Mesendoderm (in vitro differentiated cells): Measurements from ENCODE around the gene C22orf15.

Experiments used
- DNase-seq: peaks from one replicate; pipeline ENCODE4 v3.0.0; 2013
- H2AK5ac ChIP-seq: 2 replicates; pipeline ENCODE4 v1.6.1; 2013; ENCODE audit warnings: low read length, inconsistent platforms
- H2BK120ac ChIP-seq: 2 replicates; pipeline ENCODE4 v1.6.1; 2013; ENCODE audit warnings: low read depth, mild to moderate bottlenecking, low read length, moderate library complexity, mixed read lengths
- H2BK15ac ChIP-seq: replicated peaks from 2 replicates; pipeline ENCODE4 v1.6.1; 2013; ENCODE audit warnings: low read depth, mild to moderate bottlenecking, moderate library complexity
- H2BK5ac ChIP-seq: 2 replicates; pipeline ENCODE4 v1.6.1; 2013; ENCODE audit warnings: low read length, inconsistent platforms
- H3K18ac ChIP-seq: 2 replicates; pipeline ENCODE4 v1.6.1; 2013; ENCODE audit warnings: mild to moderate bottlenecking, low read length, mixed read lengths
- H3K23ac ChIP-seq: one replicate; pipeline ENCODE4 v1.6.1; 2013; ENCODE audit warnings: low read length
- H3K27ac ChIP-seq: 2 replicates; pipeline ENCODE4 v1.5.1; 2013; ENCODE audit warnings: low read depth, mild to moderate bottlenecking, inconsistent platforms, low read length, moderate library complexity
- H3K27me3 ChIP-seq: 2 replicates; pipeline ENCODE4 v1.6.1; 2013; ENCODE audit warnings: low read length, control low read depth, mild to moderate bottlenecking, inconsistent platforms; ENCODE audit not compliant: insufficient read depth, poor library complexity
- H3K36me3 ChIP-seq: 2 replicates; pipeline ENCODE4 v1.6.1; 2013; ENCODE audit warnings: low read length, inconsistent platforms; ENCODE audit not compliant: control insufficient read depth, insufficient read depth
- H3K4ac ChIP-seq: one replicate; pipeline ENCODE4 v1.6.1; 2013; ENCODE audit warnings: low read depth, mild to moderate bottlenecking, low read length, moderate library complexity
- H3K4me1 ChIP-seq: 2 replicates; pipeline ENCODE4 v1.6.1; 2013; ENCODE audit warnings: low read depth, low read length, inconsistent platforms; ENCODE audit not compliant: control insufficient read depth
- H3K4me2 ChIP-seq: 2 replicates; pipeline ENCODE4 v1.6.1; 2013; ENCODE audit warnings: low read length
- H3K4me3 ChIP-seq: 2 replicates; pipeline ENCODE4 v1.5.1; 2013; ENCODE audit warnings: mild to moderate bottlenecking, low read length
- H3K56ac ChIP-seq: one replicate; pipeline ENCODE4 v1.6.1; 2013; ENCODE audit warnings: low read length
- H3K79me1 ChIP-seq: 2 replicates; pipeline ENCODE4 v1.6.1; 2013; ENCODE audit warnings: low read length, inconsistent platforms
- H3K79me2 ChIP-seq: 2 replicates; pipeline ENCODE4 v1.6.1; 2013; ENCODE audit warnings: mild to moderate bottlenecking, low read length; ENCODE audit not compliant: control insufficient read depth, insufficient read depth
- H3K9ac ChIP-seq: 2 replicates; pipeline ENCODE4 v1.6.1; 2013; ENCODE audit warnings: low read length, inconsistent platforms
- H4K5ac ChIP-seq: one replicate; pipeline ENCODE4 v1.6.1; 2013; ENCODE audit warnings: low read length
- H4K8ac ChIP-seq: one replicate; pipeline ENCODE4 v1.6.1; 2013; ENCODE audit warnings: low read depth, mild to moderate bottlenecking, control low read depth, low read length, moderate library complexity
- WGBS: extraction: QIAGEN DNeasy Blood & Tissue Kit; methylation state at CpG from one replicate; pipeline ENCODE4 v1.1.7; 2013; ENCODE audit warnings: low lambda C conversion rate, missing lambda C conversion rate; ENCODE audit not compliant: insufficient coverage; ENCODE audit errors: extremely low coverage; 5-methylcytosine and 5-hydroxymethylcytosine counted together

Gene C22orf15

GRCh38 chr22:23745791-23746190 lies 17.0 kb upstream of the C22orf15 start:
- H3K79me1 ChIP-seq: no peaks in the 10 kb centered on the region
- H4K8ac ChIP-seq: no peak overlapping the region
- WGBS: no CpG with 5 or more reads among the region's 6 CpGs
- H2BK15ac ChIP-seq: no peak overlapping the region
- no peak for DNase-seq
- H3K56ac ChIP-seq: no peak overlapping the region
- H3K36me3 ChIP-seq: peaks cover 1% of the 10 kb centered on the region
- H2BK120ac ChIP-seq: no peak overlapping the region
- peaks cover 2% of the 10 kb centered on the region for H3K4me1 ChIP-seq
- no peak overlapping the region for H3K27ac ChIP-seq
- no peak overlapping the region for H3K18ac ChIP-seq
- no peaks in the 10 kb centered on the region for H3K79me2 ChIP-seq
- H2AK5ac ChIP-seq: no peak overlapping the region
- H4K5ac ChIP-seq: no peak overlapping the region
- H2BK5ac ChIP-seq: no peak overlapping the region
- no peak overlapping the region for H3K23ac ChIP-seq
- no peak overlapping the region for H3K4ac ChIP-seq
- no peak overlapping the region for H3K9ac ChIP-seq
- H3K4me2 ChIP-seq: no peak overlapping the region
- no peak overlapping the region for H3K4me3 ChIP-seq
- H3K27me3 ChIP-seq: no peaks in the 10 kb centered on the region

GRCh38 chr22:23749841-23750301 lies 12.9 kb upstream of the C22orf15 start:
- Histone ChIP-seq H3K4me1 (peaks cover 2% of the 10 kb centered on the region), H4K8ac (no peak overlapping the region), H2BK15ac (no peak overlapping the region), H3K4me3 (no peak overlapping the region), H3K79me1 (no peaks in the 10 kb centered on the region), H3K9ac (no peak overlapping the region), H4K5ac (peak overlapping the region; percentile 56), H2AK5ac (no peak overlapping the region), H3K27me3 (no peaks in the 10 kb centered on the region), H3K56ac (peak overlapping the region; percentile 94), H3K18ac (no peak overlapping the region), H3K4ac (no peak overlapping the region), H3K4me2 (peak overlapping the region; percentile 82), H2BK5ac (no peak overlapping the region), H3K79me2 (no peaks in the 10 kb centered on the region), H2BK120ac (no peak overlapping the region), H3K36me3 (no peaks in the 10 kb centered on the region), H3K27ac (no peak overlapping the region), H3K23ac (no peak overlapping the region)
- no peak for DNase-seq
- WGBS: no CpG with 5 or more reads among the region's 12 CpGs

GRCh38 chr22:23750367-23750713 lies 12.4 kb upstream of the C22orf15 start:
- H3K18ac ChIP-seq: no peak overlapping the region
- no peak overlapping the region for H2AK5ac ChIP-seq
- H3K27ac ChIP-seq: no peak overlapping the region
- no peaks in the 10 kb centered on the region for H3K27me3 ChIP-seq
- no peak overlapping the region for H2BK5ac ChIP-seq
- no CpG with 5 or more reads among the region's 5 CpGs for WGBS
- H3K79me2 ChIP-seq: no peaks in the 10 kb centered on the region
- H2BK15ac ChIP-seq: no peak overlapping the region
- H3K4ac ChIP-seq: no peak overlapping the region
- H2BK120ac ChIP-seq: no peak overlapping the region
- no peaks in the 10 kb centered on the region for H3K36me3 ChIP-seq
- H3K4me1 ChIP-seq: peaks cover 2% of the 10 kb centered on the region
- H3K56ac ChIP-seq: peak overlapping the region; percentile 94
- no peak overlapping the region for H4K5ac ChIP-seq
- H3K9ac ChIP-seq: peak overlapping the region; percentile 86
- no peaks in the 10 kb centered on the region for H3K79me1 ChIP-seq
- H3K4me3 ChIP-seq: peak overlapping the region; percentile 79
- H4K8ac ChIP-seq: no peak overlapping the region
- peak overlapping the region; percentile 82 for H3K4me2 ChIP-seq
- no peak for DNase-seq
- no peak overlapping the region for H3K23ac ChIP-seq

- peaks cover 2% of the 10 kb centered on the region for H3K4me1 ChIP-seq
- no peak within 1 kb of the TSS for H2AK5ac ChIP-seq
- peak within 1 kb of the TSS; percentile 19 for H3K18ac ChIP-seq
- H3K79me1 ChIP-seq: no peaks in the 10 kb centered on the region
- no peak within 1 kb of the TSS for H2BK120ac ChIP-seq
- peak within 1 kb of the TSS; percentile 85 for H3K4ac ChIP-seq
- no peak within 1 kb of the TSS for H2BK5ac ChIP-seq
- H3K56ac ChIP-seq: peak within 1 kb of the TSS; percentile 94
- DNase-seq: peak; percentile 94
- H3K9ac ChIP-seq: peak within 1 kb of the TSS; percentile 86
- H3K27me3 ChIP-seq: no peaks in the 10 kb centered on the region
- WGBS: no CpG with 5 or more reads among the region's 78 CpGs
- no peaks in the 10 kb centered on the region for H3K79me2 ChIP-seq
- no peak within 1 kb of the TSS for H2BK15ac ChIP-seq
- peak within 1 kb of the TSS; percentile 70 for H3K27ac ChIP-seq
- H3K4me2 ChIP-seq: peak within 1 kb of the TSS; percentile 82
- H3K36me3 ChIP-seq: no peaks in the 10 kb centered on the region
- peak within 1 kb of the TSS; percentile 79 for H3K4me3 ChIP-seq
- H4K8ac ChIP-seq: no peak within 1 kb of the TSS
- no peak within 1 kb of the TSS for H4K5ac ChIP-seq
- H3K23ac ChIP-seq: peak within 1 kb of the TSS; percentile 59
Measured at GRCh38 chr22:23750714-23751440, 11.9 kb upstream of the C22orf15 start, which contains the start of gene ZNF70. TSS of gene ZNF70 (minus strand) at chr22:23751112. CDS start at chr22:23745140, 5,972 bp downstream.

- Histone ChIP-seq H3K18ac (peak overlapping the region; percentile 19), H3K9ac (peak overlapping the region; percentile 77), H3K79me1 (no peaks in the 10 kb centered on the region), H3K27ac (peak overlapping the region; percentile 70), H4K8ac (no peak overlapping the region), H4K5ac (no peak overlapping the region), H2BK15ac (no peak overlapping the region), H3K4me1 (peaks cover 2% of the 10 kb centered on the region), H3K79me2 (no peaks in the 10 kb centered on the region), H3K27me3 (no peaks in the 10 kb centered on the region), H2BK120ac (no peak overlapping the region), H3K56ac (peak overlapping the region; percentile 90), H3K4ac (peak overlapping the region; percentile 85), H3K4me3 (peak overlapping the region; percentile 39), H3K36me3 (no peaks in the 10 kb centered on the region), H2AK5ac (no peak overlapping the region), H3K23ac (peak overlapping the region; percentile 59), H2BK5ac (no peak overlapping the region), H3K4me2 (peak overlapping the region; percentile 70)
- peak; percentile 56 for DNase-seq
- no CpG with 5 or more reads among the region's 22 CpGs for WGBS
Measured at GRCh38 chr22:23751441-23751996, 11.3 kb upstream of the C22orf15 start.
